ENCODE measurements around the gene CMTM4. TPM values are rescaled to one million over a fixed set of nuclear protein-coding genes. Genes with fewer than 3 reads are reported as not detected.

CMTM4 gene
- polyA plus RNA-seq, 1 of the 3 experiments (the other 2 are of a cell fraction) = 21.7 TPM

DNA sequence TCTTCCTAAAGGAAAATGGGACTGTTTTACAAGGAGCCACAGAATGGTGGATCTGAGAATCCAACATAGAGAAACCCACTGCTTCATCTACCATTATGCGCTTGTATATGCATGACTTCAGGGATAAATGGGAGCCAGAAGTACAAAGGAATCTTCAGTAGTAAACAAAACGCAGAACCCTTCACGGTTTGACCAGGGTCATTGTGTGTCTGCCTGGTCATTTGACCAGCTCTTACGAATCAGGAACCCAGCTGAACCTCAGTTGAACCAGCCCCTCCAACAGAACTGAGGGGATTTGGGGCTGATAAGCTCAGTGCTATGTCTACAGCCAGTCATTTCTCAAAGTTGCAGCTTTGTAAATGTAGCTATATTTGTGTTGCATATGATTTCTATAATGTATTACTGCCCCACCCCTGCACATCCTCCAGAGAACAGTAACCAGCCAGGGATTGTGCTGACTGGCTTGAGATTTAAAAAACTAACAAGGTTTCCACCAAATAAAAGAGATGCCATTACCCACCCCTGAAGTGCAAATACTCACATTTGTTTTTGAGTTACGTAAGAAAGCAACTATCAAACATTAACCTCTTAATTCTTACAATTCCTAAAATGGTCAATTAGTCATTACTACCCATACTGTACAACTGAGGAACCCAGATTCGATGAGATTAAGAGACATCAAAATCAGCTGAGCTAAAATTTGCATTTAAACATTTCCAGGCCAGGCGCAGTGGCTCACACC lies 6.3 kb downstream of the CMTM4 start (continued):
- no peak for TF ChIP-seq MEF2A (IDR thresholded peaks at IDR 0.05; ENCODE audit: borderline replicate concordance, low read depth)
- TF ChIP-seq, protein P1, sequence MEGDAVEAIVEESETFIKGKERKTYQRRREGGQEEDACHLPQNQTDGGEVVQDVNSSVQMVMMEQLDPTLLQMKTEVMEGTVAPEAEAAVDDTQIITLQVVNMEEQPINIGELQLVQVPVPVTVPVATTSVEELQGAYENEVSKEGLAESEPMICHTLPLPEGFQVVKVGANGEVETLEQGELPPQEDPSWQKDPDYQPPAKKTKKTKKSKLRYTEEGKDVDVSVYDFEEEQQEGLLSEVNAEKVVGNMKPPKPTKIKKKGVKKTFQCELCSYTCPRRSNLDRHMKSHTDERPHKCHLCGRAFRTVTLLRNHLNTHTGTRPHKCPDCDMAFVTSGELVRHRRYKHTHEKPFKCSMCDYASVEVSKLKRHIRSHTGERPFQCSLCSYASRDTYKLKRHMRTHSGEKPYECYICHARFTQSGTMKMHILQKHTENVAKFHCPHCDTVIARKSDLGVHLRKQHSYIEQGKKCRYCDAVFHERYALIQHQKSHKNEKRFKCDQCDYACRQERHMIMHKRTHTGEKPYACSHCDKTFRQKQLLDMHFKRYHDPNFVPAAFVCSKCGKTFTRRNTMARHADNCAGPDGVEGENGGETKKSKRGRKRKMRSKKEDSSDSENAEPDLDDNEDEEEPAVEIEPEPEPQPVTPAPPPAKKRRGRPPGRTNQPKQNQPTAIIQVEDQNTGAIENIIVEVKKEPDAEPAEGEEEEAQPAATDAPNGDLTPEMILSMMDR (IDR thresholded peaks at IDR 0.05) = no peak

DNA sequence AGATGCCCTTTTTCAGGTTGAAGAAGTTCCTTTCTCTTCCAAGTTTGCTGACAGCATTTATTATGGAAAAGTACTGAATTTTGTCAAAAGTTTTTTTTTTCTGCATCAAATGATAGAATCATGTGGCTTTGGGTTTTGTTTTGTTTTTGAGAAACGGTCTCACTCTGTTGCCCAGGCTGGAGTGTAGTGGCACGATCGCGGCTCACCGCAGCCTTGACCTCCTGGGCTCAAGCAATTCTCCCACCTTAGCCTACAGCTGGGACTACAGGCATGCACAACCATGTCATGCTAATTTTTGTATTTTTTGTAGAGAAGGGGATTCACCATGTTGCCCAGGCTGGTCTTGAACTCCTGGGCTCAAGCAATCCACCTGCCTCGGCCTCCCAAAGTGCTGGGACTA lies 7.3 kb downstream of the CMTM4 start:
- no peak for DNase-seq

DNA sequence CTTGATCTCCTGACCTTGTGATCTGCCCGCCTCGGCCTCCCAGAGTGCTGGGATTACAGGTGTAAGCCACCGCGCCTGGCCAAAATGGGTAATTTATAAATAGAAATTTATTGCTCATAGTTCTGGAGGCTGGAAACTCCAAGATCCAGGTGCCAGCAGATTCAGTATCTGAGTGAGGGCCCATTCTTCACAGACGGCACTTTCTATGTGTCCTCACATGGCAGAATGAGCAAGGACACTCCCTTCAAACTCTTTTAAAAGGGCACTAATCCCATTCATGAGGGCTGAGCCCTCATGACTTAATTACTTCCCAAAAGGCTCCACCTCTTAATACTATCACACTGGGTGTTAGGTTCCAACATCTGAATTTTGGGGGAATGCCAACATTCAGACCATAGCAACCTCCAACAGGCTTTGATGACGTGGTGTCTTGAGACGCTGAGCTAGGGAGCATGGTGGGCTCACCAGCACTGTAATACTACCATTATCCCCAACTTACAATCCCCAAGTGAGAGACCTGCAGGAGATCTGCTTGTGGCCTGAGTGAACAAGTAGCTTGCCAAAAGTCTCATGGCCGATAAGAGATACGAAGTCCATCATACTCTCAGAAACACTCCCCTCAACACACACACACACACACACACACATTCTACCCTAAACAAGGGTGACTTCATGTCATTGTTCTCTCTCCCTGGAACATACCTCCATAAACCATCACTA lies 8.5 kb downstream of the CMTM4 start:
- Histone ChIP-seq H3K9ac (no peak overlapping the region), H2AFZ (ENCODE audit: low read depth) (no peak overlapping the region), H3K4me3 (ENCODE audit: low read depth in 2 of 2, low read length in 1 of 2) (no peak overlapping the region), H3K27me3 (ENCODE audit: insufficient read depth) (no peaks in the 10 kb centered on the region), H3K79me2 (ENCODE audit: insufficient read depth) (peaks cover 58% of the 10 kb centered on the region), H3K4me2 (no peak overlapping the region), H3K36me3 (replicated peaks in 1 of 2; ENCODE audit: control insufficient read depth in 1 of 2, insufficient read depth in 2 of 2, low read length in 1 of 2) (no peaks in the 10 kb centered on the region), H3K27ac (ENCODE audit: low read depth in 2 of 2, low read length in 1 of 2) (no peak overlapping the region), H4K20me1 (ENCODE audit: insufficient read depth) (no peaks in the 10 kb centered on the region), H3K9me3 (no peaks in the 10 kb centered on the region), H3K4me1 (ENCODE audit: control insufficient read depth in 1 of 2, insufficient read depth in 2 of 2, low read depth in 1 of 2, low read length in 1 of 2) (no peaks in the 10 kb centered on the region), H3K9me2 (no peaks in the 10 kb centered on the region), H3F3A (replicated peaks; ENCODE audit: insufficient read depth) (no peaks in the 10 kb centered on the region)
- ChIA-PET POLR2A (no interaction called here), CTCF (interaction anchor here (1.1 to 1.6 kb wide), 3 partner anchors 27 to 185 kb away, joined by 4 to 5 read pairs (median 5); no protein-coding TSS in a partner anchor)
- 98% methylated on average over 9 of the region's 9 CpGs for whole genome bisulfite sequencing (ENCODE audit: low lambda C conversion rate)
- DNase-seq = no peak
- TF ChIP-seq EZH2phosphoT487 (IDR thresholded peaks at IDR 0.05; ENCODE audit: borderline replicate concordance, low read depth) (no peak), GABPA (IDR thresholded peaks at IDR 0.05; ENCODE audit: low read depth) (no peak), RAD21 (IDR thresholded peaks at IDR 0.05; ENCODE audit: low read length) (no peak), JUND (IDR thresholded peaks at IDR 0.05) (no peak), GATA2 (CRISPR knock-in tag; IDR thresholded peaks at IDR 0.05) (no peak)
- TF ChIP-seq, protein P2, sequence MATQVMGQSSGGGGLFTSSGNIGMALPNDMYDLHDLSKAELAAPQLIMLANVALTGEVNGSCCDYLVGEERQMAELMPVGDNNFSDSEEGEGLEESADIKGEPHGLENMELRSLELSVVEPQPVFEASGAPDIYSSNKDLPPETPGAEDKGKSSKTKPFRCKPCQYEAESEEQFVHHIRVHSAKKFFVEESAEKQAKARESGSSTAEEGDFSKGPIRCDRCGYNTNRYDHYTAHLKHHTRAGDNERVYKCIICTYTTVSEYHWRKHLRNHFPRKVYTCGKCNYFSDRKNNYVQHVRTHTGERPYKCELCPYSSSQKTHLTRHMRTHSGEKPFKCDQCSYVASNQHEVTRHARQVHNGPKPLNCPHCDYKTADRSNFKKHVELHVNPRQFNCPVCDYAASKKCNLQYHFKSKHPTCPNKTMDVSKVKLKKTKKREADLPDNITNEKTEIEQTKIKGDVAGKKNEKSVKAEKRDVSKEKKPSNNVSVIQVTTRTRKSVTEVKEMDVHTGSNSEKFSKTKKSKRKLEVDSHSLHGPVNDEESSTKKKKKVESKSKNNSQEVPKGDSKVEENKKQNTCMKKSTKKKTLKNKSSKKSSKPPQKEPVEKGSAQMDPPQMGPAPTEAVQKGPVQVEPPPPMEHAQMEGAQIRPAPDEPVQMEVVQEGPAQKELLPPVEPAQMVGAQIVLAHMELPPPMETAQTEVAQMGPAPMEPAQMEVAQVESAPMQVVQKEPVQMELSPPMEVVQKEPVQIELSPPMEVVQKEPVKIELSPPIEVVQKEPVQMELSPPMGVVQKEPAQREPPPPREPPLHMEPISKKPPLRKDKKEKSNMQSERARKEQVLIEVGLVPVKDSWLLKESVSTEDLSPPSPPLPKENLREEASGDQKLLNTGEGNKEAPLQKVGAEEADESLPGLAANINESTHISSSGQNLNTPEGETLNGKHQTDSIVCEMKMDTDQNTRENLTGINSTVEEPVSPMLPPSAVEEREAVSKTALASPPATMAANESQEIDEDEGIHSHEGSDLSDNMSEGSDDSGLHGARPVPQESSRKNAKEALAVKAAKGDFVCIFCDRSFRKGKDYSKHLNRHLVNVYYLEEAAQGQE (IDR thresholded peaks at IDR 0.05; ENCODE audit: low read depth, low read length) = no peak
- TF ChIP-seq, protein P3, sequence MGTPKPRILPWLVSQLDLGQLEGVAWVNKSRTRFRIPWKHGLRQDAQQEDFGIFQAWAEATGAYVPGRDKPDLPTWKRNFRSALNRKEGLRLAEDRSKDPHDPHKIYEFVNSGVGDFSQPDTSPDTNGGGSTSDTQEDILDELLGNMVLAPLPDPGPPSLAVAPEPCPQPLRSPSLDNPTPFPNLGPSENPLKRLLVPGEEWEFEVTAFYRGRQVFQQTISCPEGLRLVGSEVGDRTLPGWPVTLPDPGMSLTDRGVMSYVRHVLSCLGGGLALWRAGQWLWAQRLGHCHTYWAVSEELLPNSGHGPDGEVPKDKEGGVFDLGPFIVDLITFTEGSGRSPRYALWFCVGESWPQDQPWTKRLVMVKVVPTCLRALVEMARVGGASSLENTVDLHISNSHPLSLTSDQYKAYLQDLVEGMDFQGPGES (IDR thresholded peaks at IDR 0.05; ENCODE audit: low read depth, low read length) = no peak

More for the DNA sequence above, 7.3 kb downstream of the CMTM4 start:
- Histone ChIP-seq H3K4me2 (no peak overlapping the region), H3K27ac (ENCODE audit: low read depth in 2 of 2, low read length in 1 of 2) (no peak overlapping the region), H3K9ac (no peak overlapping the region), H3K27me3 (ENCODE audit: insufficient read depth) (no peaks in the 10 kb centered on the region), H3K4me1 (ENCODE audit: control insufficient read depth in 1 of 2, insufficient read depth in 2 of 2, low read depth in 1 of 2, low read length in 1 of 2) (no peaks in the 10 kb centered on the region), H3K4me3 (ENCODE audit: low read depth in 2 of 2, low read length in 1 of 2) (no peak overlapping the region), H2AFZ (ENCODE audit: low read depth) (no peak overlapping the region), H4K20me1 (ENCODE audit: insufficient read depth) (no peaks in the 10 kb centered on the region), H3F3A (replicated peaks; ENCODE audit: insufficient read depth) (no peaks in the 10 kb centered on the region), H3K9me3 (no peaks in the 10 kb centered on the region), H3K36me3 (replicated peaks in 1 of 2; ENCODE audit: control insufficient read depth in 1 of 2, insufficient read depth in 2 of 2, low read length in 1 of 2) (no peaks in the 10 kb centered on the region), H3K79me2 (ENCODE audit: insufficient read depth) (peaks cover 63% of the 10 kb centered on the region), H3K9me2 (no peaks in the 10 kb centered on the region)
- ChIA-PET CTCF (interaction anchor here (3.7 kb wide), 1 partner anchor 38 kb away, joined by 13 read pairs; no protein-coding TSS in a partner anchor), POLR2A (no interaction called here)
- 97% methylated on average over 6 of the region's 6 CpGs for WGBS (ENCODE audit: low lambda C conversion rate)
- TF ChIP-seq FOXJ3 (CRISPR knock-in tag; IDR thresholded peaks at IDR 0.05) (no peak), RFX5 (IDR thresholded peaks at IDR 0.05; ENCODE audit: low read length) (no peak)
- TF ChIP-seq, protein P4, sequence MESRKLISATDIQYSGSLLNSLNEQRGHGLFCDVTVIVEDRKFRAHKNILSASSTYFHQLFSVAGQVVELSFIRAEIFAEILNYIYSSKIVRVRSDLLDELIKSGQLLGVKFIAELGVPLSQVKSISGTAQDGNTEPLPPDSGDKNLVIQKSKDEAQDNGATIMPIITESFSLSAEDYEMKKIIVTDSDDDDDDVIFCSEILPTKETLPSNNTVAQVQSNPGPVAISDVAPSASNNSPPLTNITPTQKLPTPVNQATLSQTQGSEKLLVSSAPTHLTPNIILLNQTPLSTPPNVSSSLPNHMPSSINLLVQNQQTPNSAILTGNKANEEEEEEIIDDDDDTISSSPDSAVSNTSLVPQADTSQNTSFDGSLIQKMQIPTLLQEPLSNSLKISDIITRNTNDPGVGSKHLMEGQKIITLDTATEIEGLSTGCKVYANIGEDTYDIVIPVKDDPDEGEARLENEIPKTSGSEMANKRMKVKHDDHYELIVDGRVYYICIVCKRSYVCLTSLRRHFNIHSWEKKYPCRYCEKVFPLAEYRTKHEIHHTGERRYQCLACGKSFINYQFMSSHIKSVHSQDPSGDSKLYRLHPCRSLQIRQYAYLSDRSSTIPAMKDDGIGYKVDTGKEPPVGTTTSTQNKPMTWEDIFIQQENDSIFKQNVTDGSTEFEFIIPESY (IDR thresholded peaks at IDR 0.05; ENCODE audit: borderline replicate concordance, low read depth) = no peak
